HT-29 (cell line): Measurements from ENCODE around the gene TNRC6C. TPM values are rescaled to one million over a fixed set of nuclear protein-coding genes. Genes with fewer than 3 reads are reported as not detected.

Experiments
- DNase-seq: peaks from one replicate; pipeline ENCODE4 v3.0.0-alpha.2; 2015; ENCODE audit warnings: low spot score
- total RNA-seq: library from RNA; depleted of rRNA; stranded (reverse); fragments of >200 nt; shearing (Covaris generic); gene quantifications from 2 replicates; pipeline ENCODE4 v1.2.3, GENCODE V29; 2014; rRNA removed

Gene TNRC6C, protein sequence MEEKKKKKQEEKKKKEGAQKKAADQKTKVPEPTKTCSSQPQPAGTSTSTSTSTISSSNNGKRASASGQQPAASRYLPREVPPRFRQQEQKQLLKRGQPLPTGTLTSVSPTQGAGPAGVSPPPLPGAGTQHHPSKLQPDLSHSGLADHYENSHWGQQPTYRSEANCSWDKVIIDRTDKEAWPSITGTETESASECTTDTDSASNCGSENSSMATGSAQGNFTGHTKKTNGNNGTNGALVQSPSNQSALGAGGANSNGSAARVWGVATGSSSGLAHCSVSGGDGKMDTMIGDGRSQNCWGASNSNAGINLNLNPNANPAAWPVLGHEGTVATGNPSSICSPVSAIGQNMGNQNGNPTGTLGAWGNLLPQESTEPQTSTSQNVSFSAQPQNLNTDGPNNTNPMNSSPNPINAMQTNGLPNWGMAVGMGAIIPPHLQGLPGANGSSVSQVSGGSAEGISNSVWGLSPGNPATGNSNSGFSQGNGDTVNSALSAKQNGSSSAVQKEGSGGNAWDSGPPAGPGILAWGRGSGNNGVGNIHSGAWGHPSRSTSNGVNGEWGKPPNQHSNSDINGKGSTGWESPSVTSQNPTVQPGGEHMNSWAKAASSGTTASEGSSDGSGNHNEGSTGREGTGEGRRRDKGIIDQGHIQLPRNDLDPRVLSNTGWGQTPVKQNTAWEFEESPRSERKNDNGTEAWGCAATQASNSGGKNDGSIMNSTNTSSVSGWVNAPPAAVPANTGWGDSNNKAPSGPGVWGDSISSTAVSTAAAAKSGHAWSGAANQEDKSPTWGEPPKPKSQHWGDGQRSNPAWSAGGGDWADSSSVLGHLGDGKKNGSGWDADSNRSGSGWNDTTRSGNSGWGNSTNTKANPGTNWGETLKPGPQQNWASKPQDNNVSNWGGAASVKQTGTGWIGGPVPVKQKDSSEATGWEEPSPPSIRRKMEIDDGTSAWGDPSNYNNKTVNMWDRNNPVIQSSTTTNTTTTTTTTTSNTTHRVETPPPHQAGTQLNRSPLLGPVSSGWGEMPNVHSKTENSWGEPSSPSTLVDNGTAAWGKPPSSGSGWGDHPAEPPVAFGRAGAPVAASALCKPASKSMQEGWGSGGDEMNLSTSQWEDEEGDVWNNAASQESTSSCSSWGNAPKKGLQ (N-terminal part only)
- 4.1 and 7.2 TPM in 2 replicates for total RNA-seq

GRCh38 chr17:77957857-77958715 is at the start of gene TNRC6C:
TNRC6C (plus strand) TSS chr17:77958703; CDS start chr17:78004207, 45,504 bp downstream.
- DNase-seq, result peak; percentile 98

GRCh38 chr17:77909236-77909635 is 49.3 kb upstream of the TNRC6C start:
- DNase-seq, result no peak

DNA sequence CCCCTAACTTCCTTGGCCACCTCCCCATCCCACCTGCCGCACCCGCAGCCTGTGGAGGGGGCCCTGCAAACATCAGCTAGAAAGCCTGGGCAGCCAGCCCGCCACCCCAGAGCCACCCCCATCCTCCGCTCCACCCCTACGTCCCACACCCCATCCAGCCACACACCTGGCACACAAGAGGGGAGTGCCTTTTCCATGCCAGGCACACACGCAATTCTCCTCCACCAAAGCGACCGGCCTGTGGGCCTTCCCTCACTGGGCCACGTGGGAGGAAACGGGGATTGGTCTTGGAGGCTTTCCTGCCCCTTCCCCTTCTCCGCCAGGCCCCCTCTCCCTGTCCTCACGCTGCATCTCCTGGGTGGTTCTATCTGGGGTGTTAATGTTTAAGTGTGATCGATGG is 48.7 kb upstream of the TNRC6C start:
- DNase-seq, result no peak

GRCh38 chr17:77914385-77915254 is 43.9 kb upstream of the TNRC6C start:
- DNase-seq, result peak; percentile 34

GRCh38 chr17:77915594-77916021 is 42.9 kb upstream of the TNRC6C start:
- no peak for DNase-seq

- DNase-seq, result no peak
Observed at GRCh38 chr17:77916264-77916663, 42.2 kb upstream of the TNRC6C start.

DNA sequence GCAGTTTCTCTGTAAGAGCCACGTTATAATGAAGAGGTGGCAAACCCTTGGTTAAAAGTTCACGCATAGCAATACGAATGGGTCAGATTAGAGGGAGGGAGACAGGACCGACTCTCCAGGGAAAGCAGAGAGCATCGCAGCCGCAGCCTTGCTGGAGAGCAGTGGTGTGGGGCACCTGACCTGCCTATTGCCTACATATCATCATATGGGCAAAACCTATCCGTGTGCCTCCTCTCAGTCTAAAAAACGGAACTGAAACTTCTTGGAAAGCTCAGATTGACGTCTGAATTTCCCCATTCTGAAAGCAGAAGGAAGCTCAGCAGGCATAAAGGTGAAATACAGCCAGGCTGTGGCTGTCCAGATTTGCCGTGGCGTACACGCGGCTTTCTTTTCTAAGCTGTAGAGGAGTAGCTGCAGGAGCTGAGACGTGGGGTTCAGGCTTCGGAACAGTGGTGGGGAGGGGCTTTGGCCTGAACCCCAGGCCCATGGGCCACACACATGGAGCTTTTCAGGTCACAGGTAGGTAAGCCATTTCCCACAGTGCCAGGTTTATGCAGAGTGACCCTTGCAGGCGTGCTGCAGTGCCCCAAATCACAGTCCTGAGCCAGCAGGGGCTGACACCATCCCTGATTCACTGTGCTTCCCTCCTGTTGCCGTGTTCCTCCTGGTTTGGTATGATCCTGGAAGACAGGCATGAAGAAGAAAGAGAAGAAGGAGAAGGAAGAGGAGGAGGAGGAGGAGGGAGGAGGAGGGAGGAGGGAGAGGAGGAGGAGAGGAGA is 41.6 kb upstream of the TNRC6C start:
- DNase-seq, result no peak

GRCh38 chr17:77919276-77919675 is 39.2 kb upstream of the TNRC6C start:
- no peak for DNase-seq

- no peak for DNase-seq
Observed at GRCh38 chr17:77923135-77923534, 35.4 kb upstream of the TNRC6C start.

DNA sequence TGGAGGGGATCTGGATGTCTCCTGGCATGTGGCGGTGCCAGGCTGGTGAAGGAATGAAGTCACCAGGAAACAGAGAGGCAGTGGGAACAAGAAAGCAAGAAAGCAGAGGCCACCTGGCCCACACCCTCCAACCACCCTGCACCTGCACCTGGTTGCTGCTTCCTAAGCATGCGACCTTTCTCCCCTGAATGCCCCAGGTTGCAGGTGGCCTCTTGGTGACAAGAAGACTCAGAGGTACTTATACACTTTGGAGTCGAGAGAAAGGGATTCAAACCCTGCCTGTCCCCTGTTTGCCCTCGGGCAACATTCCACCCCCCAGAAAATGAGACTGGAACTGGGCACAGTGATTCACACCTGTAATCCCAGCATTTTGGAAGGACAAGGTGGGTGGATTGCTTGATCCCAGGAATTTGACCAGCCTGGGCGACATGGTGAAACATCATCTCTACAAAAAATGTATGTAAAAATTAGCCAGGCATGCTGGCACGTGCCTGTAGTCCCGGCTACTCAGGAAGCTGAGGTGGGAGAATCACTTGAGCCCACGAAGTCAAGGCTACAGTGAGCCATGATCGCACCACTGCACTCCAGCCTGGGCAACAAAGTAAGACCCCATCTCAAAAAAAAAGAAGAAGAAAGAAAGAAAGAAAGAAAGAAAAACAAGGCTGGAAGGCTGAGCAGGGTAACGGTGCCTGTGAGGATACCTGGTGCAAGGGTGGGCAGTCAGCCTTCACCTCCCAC is 34.6 kb upstream of the TNRC6C start:
- DNase-seq, result no peak

DNA sequence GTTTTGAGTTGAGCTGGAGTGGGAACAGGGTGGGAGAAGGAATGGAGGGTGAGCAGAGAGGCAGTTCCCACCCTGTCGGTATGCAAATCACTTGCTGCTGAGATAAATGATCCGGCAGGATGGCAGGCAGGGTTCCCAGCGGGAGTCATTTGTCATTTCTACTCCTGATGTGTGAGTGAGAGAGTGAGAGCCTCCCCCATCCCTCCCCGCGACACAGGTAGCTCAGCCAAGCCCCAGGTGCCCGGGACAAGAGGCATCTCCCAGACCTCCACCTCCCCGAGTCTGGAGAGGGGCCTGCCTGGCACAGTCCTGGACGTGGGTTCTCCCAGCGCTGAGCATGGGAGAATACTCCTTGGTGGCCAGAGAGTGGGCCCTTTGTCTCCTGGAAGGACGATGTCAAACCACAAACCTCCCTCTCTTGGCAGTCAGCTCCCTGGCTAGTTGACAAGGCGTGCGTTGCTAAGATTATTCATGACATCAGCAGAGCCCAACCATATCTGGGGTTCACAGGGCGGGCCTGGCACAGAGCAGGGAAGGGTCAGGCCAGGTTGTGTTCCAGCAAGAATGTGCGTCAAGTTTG is 33.7 kb upstream of the TNRC6C start:
- DNase-seq, result no peak

GRCh38 chr17:77925831-77926543 is 32.5 kb upstream of the TNRC6C start:
- no peak for DNase-seq

- DNase-seq, result no peak
Observed at GRCh38 chr17:77926981-77927380, 31.5 kb upstream of the TNRC6C start.

DNA sequence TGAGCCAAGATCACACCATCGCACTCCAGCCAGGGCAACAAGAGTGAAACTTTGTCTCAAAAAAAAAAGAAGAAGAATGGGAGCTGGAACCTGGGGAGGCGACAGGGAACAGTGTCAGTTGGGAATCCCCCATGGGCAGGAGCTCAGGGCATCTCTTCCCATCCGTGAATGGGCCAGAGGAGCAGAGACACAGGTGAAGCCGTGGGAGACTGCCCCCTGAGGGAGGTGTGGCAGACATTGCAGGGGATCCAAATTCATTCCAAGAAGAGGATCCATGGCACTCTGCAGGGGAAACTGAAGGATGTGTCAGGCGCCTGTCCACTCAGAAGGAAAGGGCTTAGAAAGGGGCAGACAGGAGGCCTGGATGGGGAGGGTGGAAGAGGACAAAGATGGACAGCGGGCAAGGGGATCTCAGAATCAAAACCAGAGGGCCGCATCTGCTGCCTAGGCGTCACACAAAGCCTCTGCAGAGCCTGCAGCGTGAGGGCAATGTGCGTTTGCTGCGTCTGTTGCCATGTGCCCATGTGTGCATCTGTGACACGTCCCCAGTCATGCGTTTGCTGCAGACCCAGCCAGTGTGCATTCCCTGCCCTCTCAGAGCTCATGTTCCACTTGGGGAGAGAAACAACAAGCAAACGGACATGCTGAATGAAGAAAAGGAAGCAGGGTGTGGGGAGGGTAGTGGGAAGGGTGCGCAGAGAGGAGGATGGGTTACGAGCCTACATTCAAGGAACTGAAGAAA is 30.6 kb upstream of the TNRC6C start:
- no peak for DNase-seq

- DNase-seq, result no peak
Observed at GRCh38 chr17:77928519-77929179, 29.9 kb upstream of the TNRC6C start.

- no peak for DNase-seq
Observed at GRCh38 chr17:77929180-77929564, 29.3 kb upstream of the TNRC6C start.
